Measurements from ENCODE around the gene UNC5A. TPM values are rescaled to one million over a fixed set of nuclear protein-coding genes. Genes with fewer than 3 reads are reported as not detected.
A peak's percentile ranks its signal among the peaks of the same experiment; 100 is the strongest.

UNC5A gene
- polyA plus RNA-seq, 10 donors = 0.84 to 2.0 (median 1.3) TPM

DNA sequence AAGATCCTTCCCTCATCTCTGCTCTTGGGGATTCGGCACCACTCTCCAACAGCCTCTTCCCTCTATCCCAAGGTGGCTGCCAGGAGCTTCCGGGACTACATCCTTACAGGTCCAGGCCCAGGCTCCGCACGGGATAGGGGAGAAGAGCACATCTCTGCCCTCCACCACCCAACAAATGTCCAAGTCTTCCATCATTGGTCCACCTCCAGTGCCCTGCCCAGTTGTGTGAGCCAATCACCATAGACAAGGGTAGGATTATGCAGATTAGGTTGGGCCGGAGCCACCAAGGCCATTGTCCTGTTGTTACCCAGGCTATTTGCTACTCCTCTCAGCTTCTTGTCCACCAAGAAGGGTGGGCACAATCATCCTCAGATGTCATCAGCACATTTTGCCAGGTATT, 9.1 kb downstream of the UNC5A start:
- DNase-seq = no peak

DNA sequence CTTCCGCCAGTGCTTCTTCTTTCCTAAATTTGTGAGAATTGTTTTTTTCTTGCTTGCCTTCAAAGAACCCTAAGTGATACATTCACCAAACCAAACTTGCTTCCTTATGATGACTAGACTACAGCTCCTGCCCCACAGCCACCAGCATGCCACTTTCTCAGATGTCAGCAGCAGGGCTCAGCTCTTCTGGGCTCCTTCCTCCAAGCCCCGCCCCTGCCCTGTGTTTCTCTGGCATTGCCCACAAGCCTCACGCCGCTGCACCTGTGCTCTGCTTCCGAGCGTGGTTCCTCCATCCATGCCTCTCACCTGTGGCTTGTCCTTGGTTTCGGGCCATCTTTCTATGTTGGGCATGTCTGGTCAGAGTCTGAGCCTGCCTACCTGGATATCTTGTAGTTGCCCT, 10.6 kb downstream of the UNC5A start:
- DNase-seq = no peak

GRCh38 chr5:176821441-176821840, 11.1 kb downstream of the UNC5A start:
- DNase-seq = no peak

- no peak for DNase-seq
Measured at GRCh38 chr5:176822041-176822792, 11.9 kb downstream of the UNC5A start.

DNA sequence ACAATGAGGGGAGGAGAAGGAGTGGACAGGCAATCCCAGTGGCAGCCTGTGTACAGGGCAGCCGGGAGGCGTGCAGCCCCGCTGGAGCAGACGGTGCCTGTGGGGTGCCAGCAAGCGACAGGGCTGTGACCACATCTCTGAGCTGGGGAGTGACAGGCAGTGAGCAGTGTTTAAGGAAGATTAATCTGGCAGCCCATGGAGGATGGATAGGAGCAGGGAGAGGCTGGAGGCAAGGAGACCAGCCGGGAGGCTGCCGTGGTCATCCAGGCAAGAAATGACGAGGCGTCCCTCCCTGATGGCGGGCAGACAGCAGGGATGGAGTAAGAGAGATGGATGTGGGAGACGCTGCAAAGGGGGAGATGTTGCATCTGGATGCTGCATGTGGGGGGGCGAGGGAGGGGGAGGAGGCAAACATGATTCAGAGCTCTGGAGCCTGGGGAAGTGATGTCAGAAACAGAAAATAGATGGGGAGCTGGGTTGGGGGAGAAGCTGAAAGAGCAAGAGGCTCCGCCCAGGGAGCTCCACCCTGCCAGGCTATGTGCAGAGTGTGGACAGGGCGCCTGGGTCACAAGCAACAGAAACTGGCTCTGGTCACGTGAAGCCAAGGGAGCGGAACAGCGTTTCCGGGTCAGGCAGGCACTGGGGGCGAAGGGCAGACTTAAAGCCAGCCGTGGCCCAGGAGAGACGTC, 12.6 kb downstream of the UNC5A start:
- DNase-seq = no peak

DNA sequence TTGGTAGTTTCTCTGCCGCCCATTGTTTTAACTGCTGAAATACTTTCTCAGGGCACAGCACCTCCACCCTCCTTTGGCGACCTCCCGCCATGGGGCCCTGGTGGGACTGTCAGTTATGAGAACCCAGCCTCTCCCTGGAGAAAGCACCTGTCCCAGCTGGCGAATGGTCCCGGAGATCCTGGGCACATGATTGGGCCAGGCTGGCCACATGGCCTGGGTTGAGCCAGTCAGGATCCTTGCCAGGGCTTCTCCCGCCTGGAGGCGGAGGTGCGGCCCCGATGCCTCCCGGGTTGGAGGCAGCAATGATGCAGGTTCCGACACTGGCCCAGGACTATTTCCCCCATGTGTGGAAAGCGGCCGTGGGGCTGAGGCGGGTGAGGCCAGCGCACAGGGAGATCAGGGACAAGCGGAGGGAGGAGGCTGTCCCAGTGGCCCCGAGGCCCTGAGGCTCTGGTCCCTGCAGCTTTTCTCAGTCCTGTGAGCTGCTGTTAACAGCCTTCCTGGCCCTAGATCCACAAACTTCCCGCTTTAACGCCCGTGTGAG, 13.6 kb downstream of the UNC5A start:
- DNase-seq = no peak

- no peak for DNase-seq
Measured at GRCh38 chr5:176824604-176825003, 14.2 kb downstream of the UNC5A start.

DNA sequence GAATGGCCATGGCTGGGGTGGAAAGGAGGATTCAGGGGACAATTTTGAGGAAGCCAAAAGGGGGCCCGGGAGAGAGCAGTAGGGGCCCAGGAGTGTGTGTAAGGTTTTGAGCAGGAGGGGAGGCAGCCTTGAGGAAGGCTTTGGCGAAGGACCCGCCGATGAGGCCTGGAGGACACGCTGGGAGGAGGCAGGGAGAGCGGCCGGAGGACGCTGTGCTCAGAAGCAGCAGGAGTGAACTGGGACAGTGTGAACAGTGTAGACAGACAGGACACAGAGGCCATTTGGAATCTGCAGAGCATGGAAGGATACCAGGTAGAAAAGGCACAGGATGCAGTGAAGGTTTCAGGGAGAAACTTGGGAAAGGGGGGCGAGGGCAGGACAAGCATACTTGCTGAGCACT, 14.9 kb downstream of the UNC5A start:
- DNase-seq = no peak

- DNase-seq = no peak
Measured at GRCh38 chr5:176825957-176826356, 15.6 kb downstream of the UNC5A start.

- no peak for DNase-seq
Measured at GRCh38 chr5:176827736-176828414, 17.5 kb downstream of the UNC5A start.

GRCh38 chr5:176829320-176829719, 19.0 kb downstream of the UNC5A start:
- no peak for DNase-seq

DNA sequence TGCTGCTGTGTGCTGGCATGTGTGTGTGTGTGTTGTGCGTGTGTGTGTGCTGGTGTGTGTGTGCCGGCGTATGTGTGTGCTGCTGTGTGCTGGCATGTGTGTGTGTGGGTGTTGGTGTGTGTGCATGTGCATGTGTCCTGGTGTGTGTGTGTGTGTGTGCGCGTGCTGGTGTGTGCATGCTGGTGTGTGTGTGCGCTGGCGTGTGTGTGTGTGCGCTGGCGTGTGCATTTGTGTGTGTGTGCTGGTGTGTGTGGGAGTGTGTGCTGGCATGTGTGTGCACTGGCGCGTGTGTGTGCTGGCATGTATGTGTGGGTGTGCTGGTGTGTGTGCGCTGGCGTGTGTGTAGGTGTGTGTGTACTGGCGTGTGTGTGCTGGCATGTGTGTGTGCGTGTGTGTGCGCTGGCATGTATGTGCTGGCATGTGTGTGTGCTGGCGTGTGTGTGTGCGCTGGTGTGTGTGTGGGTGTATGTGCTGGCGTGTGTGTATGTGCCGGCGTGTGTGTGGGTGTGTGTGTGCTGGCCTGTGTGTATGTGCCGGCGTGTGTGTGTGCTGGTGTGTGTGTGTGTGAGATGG, 20.1 kb downstream of the UNC5A start:
- DNase-seq = no peak

GRCh38 chr5:176830995-176831423, 20.6 kb downstream of the UNC5A start:
- no peak for DNase-seq

DNA sequence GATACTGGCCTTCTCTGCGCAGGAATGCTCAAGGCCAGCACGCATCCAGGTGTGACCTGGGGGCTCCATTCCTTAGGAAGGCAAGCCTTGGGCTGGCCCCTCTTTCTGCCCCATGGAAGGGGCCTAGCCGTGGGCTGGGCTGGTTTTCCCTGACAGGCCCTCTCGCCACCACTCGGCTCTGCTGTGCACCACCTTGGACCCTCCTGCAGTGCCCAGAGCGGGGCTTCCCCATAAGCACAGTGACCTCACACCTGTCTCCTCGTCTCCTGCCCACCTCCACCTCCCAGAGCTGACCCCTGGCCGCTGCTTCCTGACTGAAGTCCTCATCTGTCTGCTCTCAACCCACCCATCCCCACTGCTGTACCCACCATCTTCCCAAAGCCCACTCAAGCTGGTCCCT, 21.1 kb downstream of the UNC5A start:
- no peak for DNase-seq

- no peak for DNase-seq
Measured at GRCh38 chr5:176832162-176832561, 21.8 kb downstream of the UNC5A start.

DNA sequence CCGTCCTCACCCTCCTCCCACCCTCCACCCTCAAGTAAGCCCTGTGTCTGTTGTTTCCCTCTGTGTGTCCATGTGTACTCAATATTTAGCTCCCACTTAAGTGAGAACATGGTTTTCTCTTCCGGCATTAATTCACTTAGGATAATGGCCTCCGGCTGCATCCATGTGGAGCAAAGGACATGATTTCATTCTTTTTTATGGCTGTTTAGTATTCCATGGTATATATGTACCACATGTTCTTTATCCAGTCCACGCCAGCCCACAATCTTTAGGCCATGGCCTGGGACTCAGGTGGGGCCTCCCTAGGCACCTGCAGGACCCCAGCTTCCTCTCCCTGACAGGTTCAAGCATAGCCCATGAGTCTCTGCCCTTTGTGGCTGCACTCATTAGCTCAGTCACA, 22.9 kb downstream of the UNC5A start:
- no peak for DNase-seq

DNA sequence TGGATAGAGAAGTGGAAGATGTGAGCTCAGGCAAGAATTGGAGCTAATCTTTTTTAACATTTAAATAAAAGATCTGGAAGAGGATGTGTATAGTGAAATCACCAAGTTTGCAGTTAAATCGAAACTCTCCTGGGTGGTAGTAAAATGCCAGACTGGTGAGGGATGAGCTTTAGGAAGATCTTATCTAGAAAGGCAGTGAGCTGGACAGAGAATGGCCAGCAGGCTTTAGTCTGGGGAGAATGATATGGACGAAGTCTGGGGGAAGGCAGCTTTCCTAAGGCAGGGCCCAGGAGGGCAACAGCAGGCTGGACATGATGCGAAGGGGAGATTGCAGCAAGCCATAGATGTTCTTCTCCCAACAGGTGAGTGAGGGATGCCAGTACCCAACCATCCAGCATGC, 25.6 kb downstream of the UNC5A start:
- DNase-seq = no peak

DNA sequence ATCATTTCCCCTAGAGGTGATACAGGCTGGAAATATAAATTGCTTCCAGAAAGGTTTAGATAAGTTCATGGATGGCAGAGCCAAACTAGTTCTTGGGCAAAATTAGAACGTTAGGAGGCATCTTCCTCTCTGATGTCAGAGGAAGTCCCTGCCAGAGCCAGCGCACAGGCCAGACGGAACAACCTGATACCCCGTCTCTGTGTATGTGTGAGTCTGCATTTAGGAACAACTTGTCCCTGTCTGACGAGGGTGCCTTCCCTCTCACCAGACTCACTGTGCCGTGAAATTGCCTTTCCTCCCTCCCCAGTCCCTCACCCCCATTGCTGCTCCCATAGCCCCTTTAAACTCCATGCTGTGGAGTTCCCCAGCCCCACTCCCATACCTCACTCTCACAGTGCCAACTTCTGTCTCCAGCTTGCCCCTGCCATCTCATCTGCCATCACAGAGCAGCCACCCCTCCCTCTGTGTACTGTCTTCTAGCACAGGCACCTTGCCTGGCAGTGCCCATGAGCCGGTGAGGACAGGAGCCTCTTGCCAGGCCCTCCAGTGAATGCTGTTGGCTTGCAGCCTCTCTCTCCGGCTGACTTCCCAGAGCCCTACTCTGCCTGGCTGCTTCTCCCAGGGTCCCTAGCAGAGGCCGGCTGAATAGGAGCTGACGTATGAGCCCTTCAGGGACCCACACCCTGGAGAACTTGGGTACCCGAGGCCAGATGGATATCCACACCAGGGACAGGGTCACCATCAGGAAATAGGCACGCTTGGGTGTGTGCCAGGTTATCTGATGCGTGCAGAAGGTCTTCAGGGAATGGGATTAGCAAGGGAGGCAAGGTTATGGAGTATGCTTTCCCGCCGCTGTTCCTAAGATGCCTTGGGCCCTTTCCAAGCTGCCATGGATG, 26.7 kb downstream of the UNC5A start:
- no peak for DNase-seq

GRCh38 chr5:176837707-176838115, 27.4 kb downstream of the UNC5A start:
- peak; percentile 85 to 95 (median 93) for DNase-seq

DNA sequence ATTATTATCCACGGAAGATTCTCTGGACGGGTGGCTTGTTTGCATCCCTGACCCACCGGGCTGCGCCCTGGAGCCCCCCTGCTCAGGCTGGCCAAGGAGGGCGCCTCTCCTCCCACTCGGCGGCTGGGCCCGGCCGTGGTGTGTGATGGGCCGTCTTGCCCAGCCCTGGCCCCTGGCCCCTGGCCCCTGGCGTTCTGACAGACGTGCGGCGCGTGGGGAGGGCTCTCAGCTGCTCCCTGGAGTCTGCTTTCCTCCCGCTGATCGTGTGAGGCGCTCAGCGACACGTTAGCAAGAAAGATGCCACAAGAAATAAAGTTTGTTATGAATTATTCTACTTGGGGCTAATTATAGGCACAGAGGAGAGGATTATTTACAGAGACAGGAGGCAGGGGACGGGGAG, 33.3 kb downstream of the UNC5A start:
- DNase-seq = no peak

- DNase-seq = no peak
Measured at GRCh38 chr5:176844281-176844680, 33.9 kb downstream of the UNC5A start.
